DMS114 treated with DMSO at 0.1 percent for 48 hours (cell line): Measurements from ENCODE around the gene ADAMTS17.
"Not testable (repeated sequence)": the region's sequence is repeated elsewhere in the genome, so short reads cannot be mapped to it uniquely, and the experiment has no call there.

Source experiments
- DNase-seq: peaks from one replicate; lab custom pipeline; 2025; ENCODE audit not compliant: unreplicated experiment; lab: John Stamatoyannopoulos, UW

The ADAMTS17 gene

DNA sequence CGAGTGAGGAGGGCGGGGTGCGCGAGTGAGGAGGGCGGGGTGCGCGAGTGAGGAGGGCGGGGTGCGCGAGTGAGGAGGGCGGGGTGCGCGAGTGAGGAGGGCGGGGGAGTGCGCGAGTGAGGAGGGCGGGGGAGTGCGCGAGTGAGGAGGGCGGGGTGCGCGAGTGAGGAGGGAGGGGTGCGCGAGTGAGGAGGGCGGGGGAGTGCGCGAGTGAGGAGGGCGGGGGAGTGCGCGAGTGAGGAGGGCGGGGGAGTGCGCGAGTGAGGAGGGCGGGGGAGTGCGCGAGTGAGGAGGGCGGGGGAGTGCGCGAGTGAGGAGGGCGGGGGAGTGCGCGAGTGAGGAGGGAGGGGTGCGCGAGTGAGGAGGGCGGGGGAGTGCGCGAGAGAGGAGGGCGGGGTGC lies 415.2 kb downstream of the ADAMTS17 start:
- not testable (repeated sequence) for DNase-seq

DNA sequence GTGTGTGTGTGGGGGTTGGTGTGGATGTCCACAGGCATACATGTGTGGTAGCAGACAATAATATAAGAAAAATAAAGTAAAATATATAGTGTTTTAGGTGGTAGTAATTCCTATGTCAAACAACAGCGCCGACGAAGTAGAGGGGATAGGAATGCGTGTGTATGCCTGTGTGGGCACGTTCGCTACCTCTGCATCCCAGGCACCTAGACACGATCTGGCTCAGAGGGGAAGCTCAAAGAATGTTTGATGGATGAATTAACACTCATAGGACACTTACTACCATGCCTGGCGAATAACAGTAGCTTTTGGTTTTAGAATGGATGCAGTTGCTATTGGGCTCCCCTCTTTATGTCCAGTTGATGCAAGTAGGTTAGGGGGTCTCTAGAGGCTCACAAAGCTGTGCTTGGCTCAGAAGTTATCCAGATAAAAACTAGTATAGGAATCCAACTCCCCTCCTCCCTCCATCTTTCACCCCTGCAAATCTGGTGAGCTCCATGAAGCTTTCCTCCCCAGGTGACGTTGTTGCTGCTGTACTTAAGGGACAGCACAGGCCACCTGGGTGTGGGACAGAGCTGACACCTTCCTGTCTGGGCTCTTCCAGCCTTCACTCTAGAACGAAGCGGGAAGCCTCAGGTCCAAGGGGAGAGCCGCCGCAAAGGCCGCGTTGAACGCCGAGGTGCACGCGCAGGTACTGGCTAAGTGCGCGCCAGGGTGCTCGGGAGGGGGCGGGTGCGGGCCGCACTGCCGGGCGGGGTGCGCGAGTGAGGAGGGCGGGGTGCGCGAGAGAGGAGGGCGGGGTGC lies 415.9 kb downstream of the ADAMTS17 start:
- no peak for DNase-seq

DNA sequence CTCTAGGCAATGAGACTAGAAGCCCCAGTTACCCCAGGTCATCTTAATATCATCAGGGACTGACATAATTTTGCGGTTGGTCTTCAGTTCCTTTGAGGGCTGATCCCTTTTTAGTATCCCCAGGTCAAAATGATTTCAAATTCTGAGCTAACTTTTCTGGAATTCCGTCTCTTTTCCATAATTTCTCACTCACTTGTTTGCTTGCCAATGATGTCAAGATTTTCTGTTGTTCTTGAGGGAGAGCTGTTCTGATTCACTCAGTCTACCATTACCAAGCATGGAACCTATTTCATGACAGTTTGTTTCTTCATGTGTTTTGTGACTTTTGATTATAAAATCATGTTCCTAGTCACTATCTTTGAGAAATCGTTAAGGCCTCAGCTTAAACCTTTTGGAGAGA lies 418.1 kb downstream of the ADAMTS17 start:
- DNase-seq = no peak
